ENCODE results near the gene ST8SIA6.

The ST8SIA6 gene

GRCh38 chr10:17426263-17426750, 28.1 kb downstream of the ST8SIA6 start:
- H3K36me3 ChIP-seq (replicated peaks; ENCODE audit: low read depth, low read length): no peaks in the 10 kb centered on the region
- H3K79me2 ChIP-seq (ENCODE audit: low read length): no peaks in the 10 kb centered on the region
- H2AFZ ChIP-seq (ENCODE audit: low read depth, low read length): no peak overlapping the region
- no peak overlapping the region for H3K9ac ChIP-seq (ENCODE audit: low read length)
- no peaks in the 10 kb centered on the region for H4K20me1 ChIP-seq (ENCODE audit: insufficient read depth, low read length)
- no peaks in the 10 kb centered on the region for H3K4me1 ChIP-seq (ENCODE audit: low read length)
- H3K27me3 ChIP-seq (ENCODE audit: low read depth, low read length): peaks cover 13% of the 10 kb centered on the region; the same call in 1 of the 2 replicates
- H3K9me3 ChIP-seq (ENCODE audit: insufficient read depth, low read length): no peaks in the 10 kb centered on the region
- no peak overlapping the region for H3K4me3 ChIP-seq (ENCODE audit: low read length)
- no peak overlapping the region for H3K4me2 ChIP-seq (ENCODE audit: low read length)
- no peak overlapping the region for H3K27ac ChIP-seq (ENCODE audit: low read length)
- no peak for TF ChIP-seq CTCF (IDR thresholded peaks at IDR 0.05; ENCODE audit: low read depth, low read length)

DNA sequence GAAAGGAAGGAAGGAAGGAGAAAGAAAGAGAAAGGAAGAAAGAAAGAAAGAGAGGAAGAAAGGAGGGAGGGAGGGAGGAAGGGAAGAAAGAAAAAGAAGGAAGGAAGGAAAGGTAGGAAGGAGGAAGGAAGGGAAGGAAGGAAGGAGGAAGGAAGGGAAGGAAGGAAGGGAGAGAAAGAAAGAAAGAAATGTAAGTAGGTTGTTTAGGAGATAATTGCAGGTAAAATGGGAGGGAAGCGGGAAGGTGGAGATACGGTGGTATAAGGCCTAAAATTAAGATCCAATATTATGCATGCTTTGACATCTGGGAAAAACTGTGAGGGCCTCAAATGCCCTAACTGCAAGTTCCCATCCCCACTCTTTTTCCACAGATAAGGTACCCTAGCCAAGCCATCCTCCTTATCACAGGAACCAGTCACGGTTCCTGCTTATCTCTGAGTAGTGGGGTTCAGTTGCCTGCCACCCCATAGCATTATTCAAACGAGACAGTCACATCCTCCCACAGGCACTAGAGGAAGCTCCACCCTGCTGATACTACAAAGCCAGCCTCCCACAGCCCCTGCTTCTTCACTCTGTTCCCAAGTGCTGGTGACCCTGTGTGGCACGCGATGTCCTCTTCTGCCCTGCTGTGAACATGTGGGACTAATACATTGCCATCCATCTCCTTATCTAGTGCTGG, 28.7 kb downstream of the ST8SIA6 start:
- H3K36me3 ChIP-seq (replicated peaks; ENCODE audit: low read depth, low read length): no peaks in the 10 kb centered on the region
- H2AFZ ChIP-seq (ENCODE audit: low read depth, low read length): no peak overlapping the region
- H3K27ac ChIP-seq (ENCODE audit: low read length): no peak overlapping the region
- H3K4me1 ChIP-seq (ENCODE audit: low read length): no peaks in the 10 kb centered on the region
- TF ChIP-seq CTCF (IDR thresholded peaks at IDR 0.05; ENCODE audit: low read depth, low read length): no peak
- no peak for TF ChIP-seq EZH2phosphoT487 (IDR thresholded peaks at IDR 0.05; ENCODE audit: low read depth)
- no peaks in the 10 kb centered on the region for H4K20me1 ChIP-seq (ENCODE audit: insufficient read depth, low read length)
- H3K9ac ChIP-seq (ENCODE audit: low read length): no peak overlapping the region
- H3K79me2 ChIP-seq (ENCODE audit: low read length): no peaks in the 10 kb centered on the region
- H3K27me3 ChIP-seq (ENCODE audit: low read depth, low read length): peaks cover 13% of the 10 kb centered on the region; the same call in 1 of the 2 replicates
- H3K4me3 ChIP-seq (ENCODE audit: low read length): no peak overlapping the region
- H3K4me2 ChIP-seq (ENCODE audit: low read length): no peak overlapping the region
- no peaks in the 10 kb centered on the region for H3K9me3 ChIP-seq (ENCODE audit: insufficient read depth, low read length)

DNA sequence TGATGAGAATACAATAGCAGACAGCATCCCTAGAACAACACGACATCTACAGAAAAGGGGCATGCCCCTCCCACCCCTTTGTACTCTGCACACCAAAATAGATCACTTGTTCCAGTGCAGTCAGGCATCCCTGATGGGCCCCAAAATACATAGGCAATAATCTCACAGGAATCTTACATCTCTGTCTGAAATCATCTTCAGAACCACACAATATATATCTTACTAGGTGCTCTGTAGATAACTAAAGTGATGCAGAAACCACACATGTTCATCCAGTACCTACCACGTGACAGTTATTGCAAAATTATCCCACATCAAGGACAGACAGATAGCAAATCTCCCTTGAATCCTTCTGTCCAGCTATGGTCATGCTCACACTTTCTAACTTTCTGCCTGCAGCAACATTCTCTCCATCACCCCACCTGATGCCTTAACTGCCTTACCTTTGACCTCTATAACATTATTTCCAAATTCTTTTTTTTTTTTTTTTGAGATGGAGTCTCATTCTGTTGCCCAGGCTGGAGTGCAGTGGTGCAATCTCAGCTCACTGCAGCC, 30.7 kb downstream of the ST8SIA6 start:
- Histone ChIP-seq H4K20me1 (ENCODE audit: insufficient read depth, low read length) (no peaks in the 10 kb centered on the region), H3K4me3 (ENCODE audit: low read length) (no peak overlapping the region), H3K36me3 (replicated peaks; ENCODE audit: low read depth, low read length) (no peaks in the 10 kb centered on the region), H3K79me2 (ENCODE audit: low read length) (no peaks in the 10 kb centered on the region), H2AFZ (ENCODE audit: low read depth, low read length) (no peak overlapping the region), H3K27me3 (ENCODE audit: low read depth, low read length) (0 out of 2 replicates have a peak, but pooled peaks cover 11% of the 10 kb centered on the region), H3K4me1 (ENCODE audit: low read length) (no peaks in the 10 kb centered on the region), H3K9ac (ENCODE audit: low read length) (no peak overlapping the region), H3K27ac (ENCODE audit: low read length) (no peak overlapping the region), H3K9me3 (ENCODE audit: insufficient read depth, low read length) (no peaks in the 10 kb centered on the region), H3K4me2 (ENCODE audit: low read length) (no peak overlapping the region)
- TF ChIP-seq CTCF (IDR thresholded peaks at IDR 0.05; ENCODE audit: low read depth, low read length) (no peak), EZH2phosphoT487 (IDR thresholded peaks at IDR 0.05; ENCODE audit: low read depth) (no peak)

DNA sequence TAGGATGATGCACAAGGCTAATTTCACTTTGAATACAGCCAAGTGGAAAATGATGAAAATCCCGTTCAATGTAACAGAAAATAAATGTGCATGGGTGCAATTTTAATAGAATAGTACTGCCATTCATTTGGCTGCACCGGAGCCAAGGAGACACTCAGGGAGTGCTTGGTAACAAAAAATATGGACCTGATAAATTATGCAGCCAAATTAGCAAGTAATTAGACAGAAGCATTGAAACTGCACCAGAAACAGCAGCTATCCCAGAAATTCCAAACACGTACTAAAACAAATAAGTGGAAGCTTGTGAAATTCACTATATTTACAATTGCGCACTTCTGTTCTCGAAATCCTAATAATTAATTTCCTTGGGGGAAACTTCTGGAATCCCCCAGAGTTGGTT, 31.5 kb downstream of the ST8SIA6 start:
- H3K9ac ChIP-seq (ENCODE audit: low read length): no peak overlapping the region
- no peaks in the 10 kb centered on the region for H3K36me3 ChIP-seq (replicated peaks; ENCODE audit: low read depth, low read length)
- TF ChIP-seq CTCF (IDR thresholded peaks at IDR 0.05; ENCODE audit: low read depth, low read length): no peak
- TF ChIP-seq EZH2phosphoT487 (IDR thresholded peaks at IDR 0.05; ENCODE audit: low read depth): no peak

More for the DNA sequence above, 31.5 kb downstream of the ST8SIA6 start:
- no peak overlapping the region for H2AFZ ChIP-seq (ENCODE audit: low read depth, low read length)
- H3K4me3 ChIP-seq (ENCODE audit: low read length): no peak overlapping the region
- H3K27me3 ChIP-seq (ENCODE audit: low read depth, low read length): 0 out of 2 replicates have a peak, but pooled peaks cover 4% of the 10 kb centered on the region
- H3K27ac ChIP-seq (ENCODE audit: low read length): no peak overlapping the region
- no peaks in the 10 kb centered on the region for H3K9me3 ChIP-seq (ENCODE audit: insufficient read depth, low read length)
- no peaks in the 10 kb centered on the region for H3K4me1 ChIP-seq (ENCODE audit: low read length)
- no peak overlapping the region for H3K4me2 ChIP-seq (ENCODE audit: low read length)
- H3K79me2 ChIP-seq (ENCODE audit: low read length): no peaks in the 10 kb centered on the region
- no peaks in the 10 kb centered on the region for H4K20me1 ChIP-seq (ENCODE audit: insufficient read depth, low read length)
